IPS-18c (cell line): Measurements from ENCODE around the gene PEX26.
"Not testable (repeated sequence)": the region's sequence is repeated elsewhere in the genome, so short reads cannot be mapped to it uniquely, and the experiment has no call there.

Source experiments
- H3K4me3 ChIP-seq: 2 replicates; pipeline ENCODE4 v1.7.0; 2013; ENCODE audit warnings: low read depth, mild to moderate bottlenecking, low read length, moderate library complexity; ENCODE audit not compliant: insufficient read depth
- H3K9me3 ChIP-seq: one replicate; pipeline ENCODE4 v1.6.1; 2013; ENCODE audit warnings: mild to moderate bottlenecking, low read length, moderate library complexity; ENCODE audit not compliant: control insufficient read depth, insufficient read depth

The PEX26 gene

DNA sequence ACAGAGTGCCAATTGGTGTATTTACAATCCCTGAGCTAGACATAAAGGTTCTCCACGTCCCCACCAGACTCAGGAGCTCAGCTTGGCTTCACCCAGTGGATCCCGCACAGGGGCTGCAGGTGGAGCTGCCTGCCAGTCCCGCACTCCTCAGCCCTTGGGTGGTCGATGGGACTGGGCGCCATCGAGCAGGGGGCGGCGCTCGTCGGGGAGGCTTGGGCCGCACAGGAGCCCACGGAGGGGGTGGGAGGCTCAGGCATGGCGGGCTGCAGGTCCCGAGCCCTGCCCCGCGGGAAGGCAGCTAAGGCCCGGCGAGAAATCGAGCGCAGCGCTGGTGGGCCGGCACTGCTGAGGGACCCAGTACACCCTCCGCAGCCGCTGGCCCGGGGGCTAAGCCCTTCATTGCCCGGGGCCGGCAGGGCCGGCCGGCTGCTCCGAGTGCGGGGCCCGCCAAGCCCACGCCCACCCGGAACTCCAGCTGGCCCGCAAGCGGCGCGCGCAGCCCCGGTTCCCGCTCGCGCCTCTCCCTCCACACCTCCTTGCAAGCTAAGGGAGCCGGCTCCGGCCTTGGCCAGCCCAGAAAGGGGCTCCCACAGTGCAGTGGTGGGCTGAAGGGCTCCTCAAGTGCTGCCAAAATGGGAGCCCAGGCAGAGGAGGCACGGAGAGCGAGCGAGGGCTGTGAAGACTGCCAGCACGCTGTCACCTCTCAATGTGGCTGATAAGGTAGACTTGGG, 24.4 kb upstream of the PEX26 start:
- not testable (repeated sequence) for H3K4me3 ChIP-seq, H3K9me3 ChIP-seq

DNA sequence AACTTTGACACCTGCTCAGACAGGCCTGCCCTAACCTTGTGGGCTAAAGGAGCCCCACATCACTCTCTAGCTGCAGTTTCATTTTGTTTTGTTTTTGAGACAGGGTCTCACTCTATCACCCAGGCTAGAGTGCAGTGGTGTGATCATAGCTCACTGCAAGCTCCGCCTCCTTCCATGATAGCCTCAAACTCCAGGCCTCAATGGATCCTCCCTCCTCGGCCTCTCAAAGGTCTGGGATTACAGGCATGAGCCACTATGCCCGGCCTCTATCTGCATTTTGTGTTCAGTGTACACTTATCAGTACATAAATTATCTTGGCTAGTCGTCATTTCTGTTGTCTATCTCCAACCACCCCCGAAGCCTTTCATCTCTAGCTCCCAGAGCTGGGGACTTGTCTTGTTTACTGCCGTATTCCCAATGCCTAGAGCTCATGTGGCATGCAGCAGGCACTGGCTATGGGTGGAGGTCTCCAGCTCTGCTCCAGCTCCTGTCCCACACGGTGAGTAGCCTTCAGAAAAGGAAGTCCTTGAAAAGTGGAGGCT, 22.1 kb upstream of the PEX26 start:
- Histone ChIP-seq H3K9me3 (no peaks in the 10 kb centered on the region), H3K4me3 (no peak overlapping the region)

DNA sequence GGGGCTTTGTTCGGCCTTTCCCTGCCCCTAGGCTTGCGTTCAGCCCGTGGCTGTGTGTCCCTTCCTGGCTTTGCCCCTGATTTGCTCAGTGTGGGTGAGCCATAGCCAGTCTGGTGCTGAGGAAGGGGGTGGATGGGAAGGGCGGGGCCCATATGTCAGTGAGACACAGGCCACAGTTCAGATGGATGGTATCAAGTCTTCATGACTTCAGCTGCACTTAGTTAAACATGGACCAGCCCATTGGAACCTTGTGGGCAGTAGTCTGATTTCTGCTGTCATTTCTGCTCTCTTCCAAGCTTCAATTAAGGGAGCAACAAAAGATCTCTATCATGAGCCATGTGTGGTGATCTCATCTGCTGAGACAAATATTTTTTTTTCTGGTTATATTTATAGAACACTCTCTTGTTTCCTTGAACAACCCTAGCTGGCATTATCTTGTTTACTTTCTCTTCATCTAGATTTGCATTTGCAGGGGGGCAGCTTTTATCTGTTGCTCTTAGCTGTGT, 21.6 kb upstream of the PEX26 start:
- no peaks in the 10 kb centered on the region for H3K9me3 ChIP-seq
- no peak overlapping the region for H3K4me3 ChIP-seq

DNA sequence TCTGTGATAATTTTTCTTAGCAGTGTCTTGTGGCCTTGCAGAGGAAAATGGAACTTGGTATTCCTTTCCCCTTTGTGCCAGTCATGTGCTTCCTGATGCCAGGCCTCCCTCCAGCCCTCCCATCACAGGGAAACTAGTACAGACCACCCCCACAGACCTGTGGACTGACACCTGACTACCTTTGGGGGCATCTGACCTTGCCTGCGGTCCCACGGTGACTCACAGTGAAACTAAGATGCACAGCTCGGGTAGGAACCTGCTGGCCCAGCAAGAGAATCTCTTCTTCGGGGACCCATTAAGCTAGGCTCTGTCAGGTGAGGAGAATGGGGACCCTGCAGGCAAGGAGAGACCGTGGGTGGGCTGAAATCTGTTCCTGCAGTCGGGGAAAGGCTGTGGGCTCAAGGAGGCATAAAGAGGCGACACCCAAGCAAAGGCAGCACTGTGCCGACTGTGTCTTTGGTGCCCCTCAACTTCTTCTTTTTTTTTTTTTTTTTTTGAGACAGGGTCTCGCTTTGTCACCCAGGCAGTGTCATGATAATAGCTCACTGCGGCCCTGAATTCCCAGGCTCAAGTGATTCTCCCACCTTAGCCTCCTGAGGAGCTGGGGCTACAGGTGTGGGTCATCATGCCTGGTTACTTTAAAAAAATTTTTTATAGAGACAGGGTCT, 20.8 kb upstream of the PEX26 start:
- no peaks in the 10 kb centered on the region for H3K9me3 ChIP-seq
- no peak overlapping the region for H3K4me3 ChIP-seq

- Histone ChIP-seq H3K4me3 (no peak overlapping the region), H3K9me3 (no peaks in the 10 kb centered on the region)
Observed at GRCh38 chr22:18057568-18058209, 20.1 kb upstream of the PEX26 start.

DNA sequence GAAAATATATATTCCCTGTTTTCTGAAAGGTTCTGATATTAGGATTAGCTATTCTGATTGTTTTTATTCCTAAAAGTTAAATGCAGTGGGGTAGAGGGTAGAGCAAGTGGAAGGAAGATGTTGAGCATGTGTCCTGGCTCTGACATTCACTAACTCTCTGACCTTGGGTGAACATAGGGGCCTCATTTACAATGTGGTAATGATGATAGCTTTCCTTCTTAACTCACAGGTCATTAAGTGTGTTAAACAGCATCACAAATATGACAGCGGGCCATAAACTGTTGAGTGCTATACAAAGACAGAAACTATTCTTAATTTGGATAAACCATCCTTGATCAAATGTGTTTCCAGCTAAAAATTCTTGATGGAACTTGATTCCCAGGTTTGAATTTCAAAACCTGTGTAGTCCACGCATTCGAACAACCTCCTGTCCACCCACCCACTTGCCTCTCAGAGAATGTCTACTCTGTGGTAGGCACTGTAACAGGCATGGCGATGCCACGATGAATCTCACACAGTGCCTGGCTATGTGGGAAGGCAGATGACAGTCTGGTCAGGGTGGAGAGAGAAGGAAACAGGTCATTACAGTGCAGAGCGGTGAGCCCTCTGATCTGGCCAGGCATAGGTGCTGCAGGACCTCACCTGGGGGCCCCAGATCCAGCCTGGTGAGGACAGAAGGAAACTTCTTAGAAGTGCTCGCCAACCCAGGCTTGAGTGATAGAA, 19.3 kb upstream of the PEX26 start:
- H3K9me3 ChIP-seq: no peaks in the 10 kb centered on the region
- no peak overlapping the region for H3K4me3 ChIP-seq

DNA sequence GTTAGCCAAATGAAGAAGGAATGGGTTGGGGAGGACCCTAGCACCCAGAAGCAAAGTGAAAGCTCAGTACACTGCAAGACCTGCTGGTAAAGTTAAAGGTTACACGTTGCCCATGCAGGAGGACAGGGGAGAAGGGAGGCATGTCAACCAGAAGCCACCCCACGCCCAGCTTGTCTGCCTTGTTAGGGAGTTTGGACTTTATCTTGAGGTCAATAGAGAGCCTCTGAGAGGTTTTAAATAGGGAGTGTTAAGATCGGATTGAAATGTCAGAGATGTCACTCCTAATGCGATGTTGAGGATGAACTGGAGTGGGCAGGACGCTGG, 18.7 kb upstream of the PEX26 start:
- Histone ChIP-seq H3K4me3 (no peak overlapping the region), H3K9me3 (no peaks in the 10 kb centered on the region)

- Histone ChIP-seq H3K4me3 (no peak overlapping the region), H3K9me3 (no peaks in the 10 kb centered on the region)
Observed at GRCh38 chr22:18059473-18059872, 18.3 kb upstream of the PEX26 start.

- H3K9me3 ChIP-seq: no peaks in the 10 kb centered on the region
Observed at GRCh38 chr22:18059991-18060390, 17.8 kb upstream of the PEX26 start.

DNA sequence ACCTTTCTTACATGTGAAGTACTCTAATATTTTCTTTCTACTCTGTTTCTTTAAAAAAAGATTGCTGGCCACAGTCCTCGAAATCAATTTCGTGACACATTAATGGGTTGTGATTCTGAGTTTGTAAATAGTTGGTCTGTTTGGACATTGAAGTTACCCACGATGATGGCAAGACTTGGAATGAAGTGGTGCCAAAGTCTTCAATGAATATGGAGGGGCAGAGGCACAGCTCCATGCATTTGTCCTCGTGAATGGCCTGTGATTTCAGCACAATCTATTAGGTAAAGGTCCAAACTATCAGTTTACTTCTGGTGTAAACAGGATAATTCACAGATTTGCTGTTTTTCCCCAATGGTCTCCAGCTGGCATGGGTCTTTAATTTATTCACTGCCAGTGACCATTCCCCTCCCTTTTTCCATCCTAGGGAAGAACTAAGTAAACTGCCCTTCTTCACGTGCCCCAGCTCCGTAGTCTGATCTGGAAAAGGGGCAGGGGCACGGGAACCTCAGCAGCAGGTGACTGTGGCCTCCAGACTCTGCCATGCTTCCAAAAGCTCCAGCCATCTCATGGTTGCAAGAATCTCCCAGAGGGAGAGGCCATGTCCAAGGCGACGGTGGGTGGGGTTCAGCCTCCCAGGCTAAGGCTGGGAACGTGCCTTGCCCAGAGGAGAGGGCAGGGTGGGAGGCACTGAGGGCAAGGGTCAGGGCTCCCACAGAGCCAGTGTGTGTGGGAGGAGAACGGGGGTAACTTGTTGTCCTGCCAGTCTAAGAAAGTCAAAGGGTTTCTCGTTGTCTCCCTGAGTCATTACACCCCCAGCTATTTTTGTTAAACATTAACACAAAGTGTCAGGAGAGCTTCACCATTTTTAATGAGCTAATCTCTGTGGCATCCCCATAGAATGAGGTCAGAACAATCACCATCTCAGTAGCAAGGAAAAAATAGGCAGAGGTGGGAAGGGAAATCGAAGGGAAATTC, 16.9 kb upstream of the PEX26 start:
- Histone ChIP-seq H3K9me3 (no peaks in the 10 kb centered on the region), H3K4me3 (no peak overlapping the region)

More at GRCh38 chr22:18059991-18060390, 17.8 kb upstream of the PEX26 start:
- H3K4me3 ChIP-seq: no peak overlapping the region

GRCh38 chr22:18062421-18062820, 15.4 kb upstream of the PEX26 start:
- Histone ChIP-seq H3K9me3 (no peaks in the 10 kb centered on the region), H3K4me3 (no peak overlapping the region)

- Histone ChIP-seq H3K4me3 (no peak overlapping the region), H3K9me3 (no peaks in the 10 kb centered on the region)
Observed at GRCh38 chr22:18063306-18063705, 14.5 kb upstream of the PEX26 start.

DNA sequence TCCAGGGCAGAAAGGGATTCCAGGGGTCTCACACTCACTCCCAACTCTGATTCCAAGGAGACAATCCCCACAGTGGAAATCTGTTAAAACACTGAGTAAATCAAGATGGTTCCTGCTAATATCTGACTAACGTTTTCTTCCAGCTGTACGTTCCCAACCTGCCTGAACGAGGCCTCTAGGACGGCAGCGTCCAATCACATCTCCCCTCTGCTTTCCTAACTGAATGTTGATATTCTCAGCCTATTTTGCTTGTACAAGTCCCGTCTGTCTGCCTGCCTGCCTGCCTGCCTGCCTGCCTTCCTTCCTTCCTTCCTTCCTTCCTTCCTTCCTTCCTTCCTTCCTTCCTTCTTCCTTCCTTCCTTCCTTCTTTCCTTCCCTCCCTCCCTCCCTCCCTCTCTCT, 14.1 kb upstream of the PEX26 start:
- not testable (repeated sequence) for H3K9me3 ChIP-seq, H3K4me3 ChIP-seq

- Histone ChIP-seq H3K4me3 (no peak overlapping the region), H3K9me3 (no peaks in the 10 kb centered on the region)
Observed at GRCh38 chr22:18064636-18065035, 13.2 kb upstream of the PEX26 start.

DNA sequence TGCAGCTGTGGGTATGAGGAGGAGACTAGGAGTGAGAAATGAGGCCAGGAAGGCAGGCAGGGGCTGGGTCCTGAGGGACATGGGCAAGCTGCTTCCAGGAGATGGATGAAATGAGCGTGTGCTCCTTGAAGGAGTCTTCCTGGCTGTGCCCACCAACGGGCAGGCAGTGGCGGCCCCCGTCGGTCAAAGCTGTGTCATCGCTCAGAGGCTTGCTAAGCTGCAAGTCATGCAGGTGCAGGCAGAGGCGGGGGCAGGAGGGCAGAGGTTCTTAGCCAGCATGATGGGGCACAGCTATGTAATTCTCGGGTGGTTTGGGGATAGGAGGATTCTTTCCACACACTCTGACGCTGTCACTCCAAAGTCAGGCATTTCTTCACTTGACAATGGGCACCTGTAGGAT, 12.5 kb upstream of the PEX26 start:
- no peaks in the 10 kb centered on the region for H3K9me3 ChIP-seq
- no peak overlapping the region for H3K4me3 ChIP-seq

GRCh38 chr22:18066181-18066859, 11.5 kb upstream of the PEX26 start:
- H3K4me3 ChIP-seq: no peak overlapping the region
- no peaks in the 10 kb centered on the region for H3K9me3 ChIP-seq
